ENCODE data around the gene DISP3.
A peak's percentile ranks its signal among the peaks of the same experiment; 100 is the strongest.

Gene DISP3

GRCh38 chr1:11488966-11489625 is 10.1 kb downstream of the DISP3 start:
- no peak for DNase-seq

GRCh38 chr1:11492235-11492634 is 13.3 kb downstream of the DISP3 start:
- DNase-seq: no peak

GRCh38 chr1:11493972-11494655 is 15.2 kb downstream of the DISP3 start:
- DNase-seq: no peak

GRCh38 chr1:11494771-11495170 is 15.8 kb downstream of the DISP3 start:
- no peak for DNase-seq

- DNase-seq: no peak
Observed at GRCh38 chr1:11495579-11495978, 16.6 kb downstream of the DISP3 start.

- no peak for DNase-seq
Observed at GRCh38 chr1:11496551-11497080, 17.7 kb downstream of the DISP3 start.

- DNase-seq: no peak
Observed at GRCh38 chr1:11498956-11499594, 20.1 kb downstream of the DISP3 start.

GRCh38 chr1:11499601-11500331 is 20.8 kb downstream of the DISP3 start:
- DNase-seq: no peak

- no peak for DNase-seq
Observed at GRCh38 chr1:11500881-11501280, 21.9 kb downstream of the DISP3 start.

- peak; percentile 65 for DNase-seq
Observed at GRCh38 chr1:11501491-11501897, 22.5 kb downstream of the DISP3 start.

- DNase-seq: no peak
Observed at GRCh38 chr1:11501906-11502485, 23.0 kb downstream of the DISP3 start.

GRCh38 chr1:11502516-11502915 is 23.6 kb downstream of the DISP3 start:
- no peak for DNase-seq

- no peak for DNase-seq
Observed at GRCh38 chr1:11504599-11504998, 25.6 kb downstream of the DISP3 start.

- no peak for DNase-seq
Observed at GRCh38 chr1:11505591-11506538, 26.9 kb downstream of the DISP3 start.

GRCh38 chr1:11507309-11507708 is 28.4 kb downstream of the DISP3 start:
- no peak for DNase-seq

- no peak for DNase-seq
Observed at GRCh38 chr1:11513681-11514080, 34.7 kb downstream of the DISP3 start.

GRCh38 chr1:11514366-11514765 is 35.4 kb downstream of the DISP3 start:
- no peak for DNase-seq

GRCh38 chr1:11515368-11516300 is 36.7 kb downstream of the DISP3 start:
- no peak for DNase-seq

GRCh38 chr1:11516961-11517635 is 38.1 kb downstream of the DISP3 start:
- no peak for DNase-seq

Measured in femur (tissue), 1 donor.